Measurements from ENCODE around the gene MRPS21. TPM values are rescaled to one million over a fixed set of nuclear protein-coding genes. Genes with fewer than 3 reads are reported as not detected.
A peak's percentile ranks its signal among the peaks of the same experiment; 100 is the strongest.

MRPS21 gene
- total RNA-seq, 2 experiments from 2014 or later: 64.8 to 75.5 TPM

GRCh38 chr1:150262388-150263320 lies 31.0 kb upstream of the MRPS21 start:
- Histone ChIP-seq H3K9me2 (ENCODE audit: insufficient read depth, low read length) (no peaks in the 10 kb centered on the region), H3K79me2 (ENCODE audit: insufficient read depth, low read depth, low read length) (peaks cover 10% of the 10 kb centered on the region), H3K4me3 (ENCODE audit: low read depth, low read length, poor library complexity, severe bottlenecking) (no peak overlapping the region), H2AFZ (ENCODE audit: low read length) (no peak overlapping the region), H3K4me2 (ENCODE audit: low read length) (0 out of 2 replicates have a peak overlapping the region, but pooled peaks have one; percentile 8), H3K27ac (ENCODE audit: low read depth, low read length, poor library complexity, severe bottlenecking) (peak overlapping the region; percentile 24), H3K36me3 (ENCODE audit: insufficient read depth, low read length) (peaks cover 32% of the 10 kb centered on the region), H3K4me1 (ENCODE audit: insufficient read depth, low read length, poor library complexity, severe bottlenecking) (peaks cover 29% of the 10 kb centered on the region), H4K20me1 (ENCODE audit: insufficient read depth, low read length) (no peaks in the 10 kb centered on the region), H3K9me3 (ENCODE audit: low read length) (no peaks in the 10 kb centered on the region)
- no TSS peak for BruUV-seq (replicated peaks)
- TF ChIP-seq CTCF (conservative IDR thresholded peaks at IDR 0.05; ENCODE audit: low read length): peak; percentile 38; the same call in 1 of the 2 replicates
- no peak for TF ChIP-seq EZH2phosphoT487 (IDR thresholded peaks at IDR 0.05; ENCODE audit: borderline replicate concordance, low read depth, low read length)
- intact Hi-C loops (cut with micrococcal nuclease; ENCODE audit: unreplicated experiment): no loop called here
- POLR2A ChIA-PET: interaction anchor here (0.6 to 1.6 kb wide), 4 partner anchors 12 to 374 kb away, joined by 3 to 5 read pairs (median 3); partner anchors contain the start of gene PRPF3
- CTCF ChIA-PET (ENCODE audit: unreplicated experiment): interaction anchor here (1.2 kb wide), 1 partner anchor 27 kb away, joined by 3 read pairs; no protein-coding TSS in a partner anchor
- DNase-seq (ENCODE audit: low spot score): peak; percentile 50

GRCh38 chr1:150263549-150263948 lies 30.1 kb upstream of the MRPS21 start:
- POLR2A ChIA-PET: no interaction called here
- H3K36me3 ChIP-seq (ENCODE audit: insufficient read depth, low read length): peaks cover 32% of the 10 kb centered on the region
- H3K4me2 ChIP-seq (ENCODE audit: low read length): no peak overlapping the region
- no peak overlapping the region for H3K4me3 ChIP-seq (ENCODE audit: low read depth, low read length, poor library complexity, severe bottlenecking)
- BruUV-seq (replicated peaks): no TSS peak
- DNase-seq (ENCODE audit: low spot score): no peak
- peaks cover 32% of the 10 kb centered on the region for H3K4me1 ChIP-seq (ENCODE audit: insufficient read depth, low read length, poor library complexity, severe bottlenecking)
- peaks cover 19% of the 10 kb centered on the region for H3K79me2 ChIP-seq (ENCODE audit: insufficient read depth, low read depth, low read length)
- no peaks in the 10 kb centered on the region for H3K9me2 ChIP-seq (ENCODE audit: insufficient read depth, low read length)
- no peak overlapping the region for H2AFZ ChIP-seq (ENCODE audit: low read length)
- no peaks in the 10 kb centered on the region for H3K9me3 ChIP-seq (ENCODE audit: low read length)
- CTCF ChIA-PET (ENCODE audit: unreplicated experiment): no interaction called here
- intact Hi-C loops (cut with micrococcal nuclease; ENCODE audit: unreplicated experiment): no loop called here
- no peaks in the 10 kb centered on the region for H4K20me1 ChIP-seq (ENCODE audit: insufficient read depth, low read length)
- no peak for TF ChIP-seq CTCF (conservative IDR thresholded peaks at IDR 0.05; ENCODE audit: low read length)
- no peak for TF ChIP-seq EZH2phosphoT487 (IDR thresholded peaks at IDR 0.05; ENCODE audit: borderline replicate concordance, low read depth, low read length)
- H3K27ac ChIP-seq (ENCODE audit: low read depth, low read length, poor library complexity, severe bottlenecking): peak overlapping the region; percentile 24

GRCh38 chr1:150267896-150268295 lies 25.8 kb upstream of the MRPS21 start:
- peaks cover 32% of the 10 kb centered on the region for H3K36me3 ChIP-seq (ENCODE audit: insufficient read depth, low read length)
- POLR2A ChIA-PET: no interaction called here
- H4K20me1 ChIP-seq (ENCODE audit: insufficient read depth, low read length): no peaks in the 10 kb centered on the region
- H3K9me2 ChIP-seq (ENCODE audit: insufficient read depth, low read length): no peaks in the 10 kb centered on the region
- intact Hi-C loops (cut with micrococcal nuclease; ENCODE audit: unreplicated experiment): no loop called here
- H3K27ac ChIP-seq (ENCODE audit: low read depth, low read length, poor library complexity, severe bottlenecking): no peak overlapping the region
- DNase-seq (ENCODE audit: low spot score): no peak
- no TSS peak for BruUV-seq (replicated peaks)
- H3K4me2 ChIP-seq (ENCODE audit: low read length): peak overlapping the region; percentile 99
- CTCF ChIA-PET (ENCODE audit: unreplicated experiment): no interaction called here
- no peak overlapping the region; the same call in 1 of the 2 replicates for H2AFZ ChIP-seq (ENCODE audit: low read length)
- peaks cover 20% of the 10 kb centered on the region for H3K79me2 ChIP-seq (ENCODE audit: insufficient read depth, low read depth, low read length)
- TF ChIP-seq EZH2phosphoT487 (IDR thresholded peaks at IDR 0.05; ENCODE audit: borderline replicate concordance, low read depth, low read length) (no peak), CTCF (conservative IDR thresholded peaks at IDR 0.05; ENCODE audit: low read length) (no peak)
- peak overlapping the region; percentile 82 for H3K4me3 ChIP-seq (ENCODE audit: low read depth, low read length, poor library complexity, severe bottlenecking)
- H3K9me3 ChIP-seq (ENCODE audit: low read length): 0 out of 2 replicates have a peak, but pooled peaks cover 5% of the 10 kb centered on the region
- H3K4me1 ChIP-seq (ENCODE audit: insufficient read depth, low read length, poor library complexity, severe bottlenecking): peaks cover 25% of the 10 kb centered on the region

All from OCI-LY7 (cell line).